HG02642 (cell line): Measurements from ENCODE around the gene AGAP3.

Experiments used
- ATAC-seq: cut with Tn5 transposase; IDR thresholded peaks from one replicate; pipeline ENCODE4 v1.9.1; 2021; ENCODE audit warnings: mild to moderate bottlenecking; ENCODE audit not compliant: unreplicated experiment, poor library complexity

The AGAP3 gene

GRCh38 chr7:151085329-151085690 is 965 bp upstream of the AGAP3 start:
- no peak for ATAC-seq

- ATAC-seq, result no peak
Measured at GRCh38 chr7:151086802-151087244, 548 bp downstream of the AGAP3 start.

GRCh38 chr7:151087245-151088018 is 1.2 kb downstream of the AGAP3 start:
- no peak for ATAC-seq

- ATAC-seq, result no peak
Measured at GRCh38 chr7:151088019-151088855, 2.0 kb downstream of the AGAP3 start.

- ATAC-seq, result no peak
Measured at GRCh38 chr7:151088856-151089699, 2.8 kb downstream of the AGAP3 start.

GRCh38 chr7:151089893-151090730 is 3.8 kb downstream of the AGAP3 start:
- ATAC-seq, result no peak

- no peak for ATAC-seq
Measured at GRCh38 chr7:151091003-151091402, 4.7 kb downstream of the AGAP3 start.

- no peak for ATAC-seq
Measured at GRCh38 chr7:151091431-151091830, 5.2 kb downstream of the AGAP3 start.

GRCh38 chr7:151091988-151092387 is 5.7 kb downstream of the AGAP3 start:
- no peak for ATAC-seq

GRCh38 chr7:151093748-151094147 is 7.5 kb downstream of the AGAP3 start:
- no peak for ATAC-seq

- no peak for ATAC-seq
Measured at GRCh38 chr7:151094675-151095074, 8.4 kb downstream of the AGAP3 start.

GRCh38 chr7:151095123-151095797 is 9.0 kb downstream of the AGAP3 start:
- ATAC-seq, result no peak

GRCh38 chr7:151095828-151096475 is 9.7 kb downstream of the AGAP3 start:
- no peak for ATAC-seq

GRCh38 chr7:151099486-151100211 is 13.4 kb downstream of the AGAP3 start:
- no peak for ATAC-seq

GRCh38 chr7:151100921-151101320 is 14.6 kb downstream of the AGAP3 start:
- no peak for ATAC-seq

GRCh38 chr7:151101621-151102396 is 15.5 kb downstream of the AGAP3 start:
- no peak for ATAC-seq

GRCh38 chr7:151102991-151103390 is 16.7 kb downstream of the AGAP3 start:
- no peak for ATAC-seq
